C4-2B (cell line): ENCODE measurements around the gene CC2D2A.

ENCODE experiments used
- CTCF ChIP-seq: fragments of 450-650 bp; conservative IDR thresholded peaks from 2 replicates; pipeline ENCODE4 v1.5.1; 2017; ENCODE audit warnings: mild to moderate bottlenecking
- ZFX ChIP-seq: fragments of 450-650 bp; IDR thresholded peaks from 2 replicates; pipeline ENCODE4 v1.6.1; 2017

GRCh38 chr4:15550491-15550890, 80.8 kb downstream of the CC2D2A start:
- TF ChIP-seq CTCF (no peak), ZFX (no peak)
